Ecto neural progenitor cell (in vitro differentiated cells): Measurements from ENCODE around the gene DNAJB11.
"Not testable (repeated sequence)": the region's sequence is repeated elsewhere in the genome, so short reads cannot be mapped to it uniquely, and the experiment has no call there.

Source experiments
- DNase-seq: peaks from one replicate; pipeline ENCODE4 v3.0.0-alpha.2; 2018; ENCODE audit warnings: low spot score

DNAJB11 gene

DNA sequence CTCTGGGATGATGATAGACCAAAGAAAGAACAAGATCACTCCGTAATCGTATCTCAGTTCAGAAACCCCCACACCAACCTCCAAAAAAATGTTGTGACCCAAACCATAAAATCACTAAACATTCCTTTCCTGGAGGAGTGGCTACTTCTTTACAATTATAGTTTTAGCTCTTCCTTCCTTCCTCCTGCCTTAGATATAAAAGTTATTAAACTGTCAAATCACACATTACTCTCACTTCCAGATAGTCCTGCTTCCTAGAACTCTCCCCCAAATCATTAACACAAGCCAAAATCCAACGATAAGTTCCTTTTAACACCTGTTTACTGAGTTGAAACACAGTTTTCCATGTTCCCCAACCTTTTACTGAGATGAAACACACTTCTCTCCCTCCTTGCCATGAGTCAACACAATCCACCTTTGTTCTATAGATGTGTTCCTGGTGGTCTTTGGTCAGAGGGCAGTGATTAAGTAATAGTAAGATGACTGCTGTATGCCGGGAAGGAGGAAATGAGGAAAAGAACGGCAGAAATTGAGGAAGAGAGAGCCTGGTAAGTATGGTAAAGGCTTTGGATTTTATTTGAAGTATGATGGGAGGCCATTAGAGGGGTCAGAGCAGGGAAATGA is 18.0 kb upstream of the DNAJB11 start:
- no peak for DNase-seq

DNA sequence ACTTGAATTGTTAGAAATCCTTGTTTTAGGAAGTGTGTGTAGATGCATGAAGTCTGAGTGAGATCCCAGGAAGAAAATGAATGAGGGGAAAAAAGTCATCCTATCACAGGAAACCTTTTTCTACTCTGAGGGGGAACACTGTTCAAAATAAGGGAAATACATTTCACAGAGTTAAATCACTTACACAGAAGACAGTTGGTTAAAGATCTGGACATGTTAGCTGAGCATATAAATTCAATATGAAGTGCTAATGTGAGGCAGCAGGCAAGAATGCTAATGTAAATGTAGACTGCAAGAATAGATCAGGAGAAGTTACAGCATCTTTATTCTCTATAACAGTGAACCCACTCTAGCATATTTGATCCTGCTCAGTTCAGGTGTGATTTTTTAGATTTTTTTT is 5.9 kb upstream of the DNAJB11 start:
- DNase-seq, result no peak

DNA sequence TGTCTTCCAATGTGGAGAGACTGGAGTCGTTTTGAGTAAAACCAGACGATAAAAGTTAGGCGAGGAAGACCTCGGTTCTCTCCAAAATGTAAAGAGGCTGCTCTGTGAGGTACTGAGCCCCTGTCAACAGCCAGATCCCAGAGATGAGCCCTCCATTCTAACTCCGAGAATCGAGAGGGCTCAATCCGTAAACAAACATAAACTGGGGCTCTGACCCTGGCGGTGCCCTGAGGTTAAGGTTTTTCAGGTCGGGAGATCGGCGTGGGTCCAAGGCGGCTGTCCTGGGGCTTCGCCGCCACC is 3.8 kb upstream of the DNAJB11 start:
- DNase-seq, result no peak

DNA sequence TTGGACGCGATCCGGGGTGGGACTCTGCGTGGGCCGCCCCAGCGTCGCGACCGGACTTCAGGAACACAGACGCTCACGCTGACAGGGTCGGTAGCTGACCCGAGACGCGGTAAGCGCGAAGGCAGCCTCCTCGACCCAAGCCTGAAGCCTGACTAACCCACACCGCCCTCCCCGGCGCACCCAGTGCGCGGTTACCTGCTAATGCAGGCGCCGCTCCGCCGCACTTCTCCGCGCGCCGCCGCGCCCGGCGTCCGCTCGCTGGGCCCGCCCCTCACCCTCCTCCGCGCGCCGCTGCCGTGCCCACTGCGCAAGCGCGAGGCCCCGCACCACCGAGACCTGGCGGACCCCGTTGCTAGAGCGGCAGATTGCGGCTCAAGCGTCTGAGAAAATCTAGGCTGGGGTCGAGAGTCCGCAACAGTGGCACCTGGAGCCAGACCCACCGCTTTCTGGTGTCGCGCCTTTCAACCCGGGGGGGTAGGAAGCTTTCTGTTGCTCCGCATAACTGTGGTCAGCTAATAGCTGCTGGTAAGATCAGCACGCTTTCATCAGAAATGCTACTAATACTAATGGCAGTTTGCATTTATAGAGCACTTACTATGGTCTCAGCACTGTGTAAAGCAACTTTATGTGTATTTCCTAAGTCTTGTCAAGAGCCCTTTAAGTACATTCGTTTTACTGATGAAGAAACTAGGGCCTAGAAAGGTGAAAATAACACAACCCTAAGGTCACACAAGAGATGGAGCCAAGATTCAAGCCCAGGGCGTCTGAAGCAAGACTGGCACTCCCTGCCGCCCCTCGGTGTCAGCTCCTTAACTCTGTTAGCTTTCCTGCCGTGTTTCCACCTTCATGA is 3.2 kb upstream of the DNAJB11 start, which contains the start of gene TBCCD1:
Gene TBCCD1 (minus strand): TSS at position 268 of the 850 bp plus-strand sequence. CDS start 3,010 bp downstream, outside the sequence.
- DNase-seq, result peak; percentile 98

DNA sequence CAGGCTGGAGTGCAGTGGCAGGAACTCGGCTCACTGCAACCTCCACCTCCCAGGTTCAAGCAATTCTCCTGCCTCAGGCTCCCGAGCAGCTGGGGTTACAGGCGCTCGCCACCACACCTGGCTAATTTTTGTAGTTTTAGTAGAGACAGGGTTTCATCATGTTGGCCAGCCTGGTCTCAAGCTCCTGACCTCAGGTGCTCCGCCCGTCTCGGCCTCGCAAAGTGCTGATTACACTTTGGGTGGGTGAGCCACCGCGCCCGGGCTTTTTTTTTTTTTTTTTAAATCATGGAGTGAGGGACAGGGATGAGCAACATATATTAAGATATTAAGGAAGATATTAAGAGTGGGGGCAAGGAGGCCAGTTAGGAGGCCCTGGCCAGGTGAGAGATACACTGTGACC is 1.2 kb upstream of the DNAJB11 start:
- DNase-seq, result not testable (repeated sequence)

DNA sequence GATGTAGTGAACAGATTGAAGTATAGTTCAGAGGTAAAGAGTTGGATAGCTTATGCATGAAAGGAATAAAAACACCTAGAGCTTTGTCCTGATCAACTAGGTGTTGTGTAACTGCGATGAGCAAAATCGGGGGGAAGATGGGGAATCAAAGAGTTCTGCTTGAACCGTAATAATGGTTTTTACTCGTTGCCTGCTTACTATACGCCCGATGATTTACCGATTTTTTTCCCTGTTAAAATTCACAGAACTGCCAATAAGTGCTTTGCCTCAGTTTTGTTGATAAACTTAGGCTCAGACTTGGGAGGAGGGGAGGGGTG is 783 bp upstream of the DNAJB11 start:
- DNase-seq, result no peak

DNA sequence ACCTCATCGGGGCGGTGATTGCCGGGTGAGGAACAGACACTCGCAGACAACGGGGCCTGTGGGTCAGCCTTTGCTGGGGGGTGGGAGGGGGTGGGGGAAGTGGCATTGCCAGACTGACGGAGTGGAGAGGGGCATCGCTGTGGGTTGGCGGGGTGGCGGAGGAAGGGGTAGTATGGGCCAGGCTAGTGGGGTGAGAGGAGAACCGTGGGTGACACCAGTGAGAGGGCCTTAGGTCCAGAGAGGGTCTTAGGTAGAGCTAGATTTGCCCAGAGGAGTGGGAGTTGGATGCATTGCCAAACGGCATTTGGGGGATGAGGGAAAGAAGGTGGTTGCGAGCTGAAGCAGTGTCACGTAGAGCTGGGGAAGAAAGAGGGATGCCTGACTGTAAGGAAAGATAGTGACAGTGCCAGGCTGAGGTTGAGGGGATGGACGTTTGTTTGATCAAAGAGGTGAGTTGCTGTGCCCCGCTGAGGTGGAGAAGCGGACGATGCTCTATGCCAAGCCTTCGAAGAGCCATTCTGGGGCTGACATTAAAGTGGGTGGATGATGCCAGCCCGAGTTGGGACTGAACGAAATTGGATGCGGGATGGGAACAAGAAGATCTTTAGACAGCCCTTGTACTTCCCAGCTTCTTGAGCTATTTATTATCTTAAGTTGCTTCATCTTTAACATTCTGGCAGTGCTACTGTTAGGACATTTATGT is 572 bp downstream of the DNAJB11 start:
- no peak for DNase-seq

DNA sequence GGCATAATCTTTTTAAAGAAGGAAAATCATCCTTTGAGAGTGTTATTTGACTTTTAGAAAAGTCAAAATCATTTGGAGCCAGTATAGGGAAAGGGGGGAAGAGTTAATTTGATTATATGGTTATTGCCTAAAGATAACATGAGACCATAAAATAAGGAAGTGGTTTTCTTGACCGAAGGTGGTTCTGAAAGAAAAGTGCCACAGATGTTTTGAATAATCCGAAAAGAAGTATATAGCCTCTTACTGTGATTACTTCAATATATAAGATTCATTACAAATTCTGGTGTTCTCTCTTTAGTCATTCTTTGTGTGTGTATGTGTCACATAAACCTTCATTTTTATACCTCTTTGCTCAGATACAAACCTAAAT is 1.1 kb downstream of the DNAJB11 start:
- no peak for DNase-seq

DNA sequence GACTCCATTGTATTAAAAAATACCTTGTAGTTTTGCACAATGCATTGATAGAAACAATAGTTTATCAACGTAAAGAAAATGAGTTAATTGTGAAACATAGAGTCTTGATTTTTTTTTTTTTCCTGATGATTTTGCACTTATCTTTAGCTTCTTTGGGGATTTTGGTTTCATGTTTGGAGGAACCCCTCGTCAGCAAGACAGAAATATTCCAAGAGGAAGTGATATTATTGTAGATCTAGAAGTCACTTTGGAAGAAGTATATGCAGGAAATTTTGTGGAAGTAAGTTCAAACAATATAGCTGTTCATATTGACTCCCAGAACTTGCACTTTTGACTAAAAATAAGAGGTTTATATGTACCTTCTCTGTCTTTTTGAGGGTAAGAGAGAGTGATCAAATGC is 7.0 kb downstream of the DNAJB11 start:
- no peak for DNase-seq

DNA sequence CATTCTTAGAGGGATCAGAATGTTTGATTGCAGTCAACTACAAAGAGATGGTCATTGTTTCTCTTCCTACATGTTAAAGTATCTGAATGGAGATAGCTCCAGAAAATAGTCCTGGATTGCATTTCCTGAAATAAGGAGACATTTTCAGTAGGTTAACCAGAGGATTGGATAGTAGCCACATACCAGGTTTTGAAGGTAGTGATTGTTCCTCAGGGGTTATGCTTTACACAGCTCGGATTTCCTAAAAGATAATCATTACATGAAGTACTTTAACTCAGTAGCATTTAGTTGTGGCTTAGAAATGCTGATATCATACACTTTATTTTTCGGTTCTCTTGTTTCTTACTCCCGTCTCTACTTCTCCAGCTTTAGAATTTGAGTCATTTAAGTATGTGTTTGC is 10.3 kb downstream of the DNAJB11 start:
- DNase-seq, result no peak

DNA sequence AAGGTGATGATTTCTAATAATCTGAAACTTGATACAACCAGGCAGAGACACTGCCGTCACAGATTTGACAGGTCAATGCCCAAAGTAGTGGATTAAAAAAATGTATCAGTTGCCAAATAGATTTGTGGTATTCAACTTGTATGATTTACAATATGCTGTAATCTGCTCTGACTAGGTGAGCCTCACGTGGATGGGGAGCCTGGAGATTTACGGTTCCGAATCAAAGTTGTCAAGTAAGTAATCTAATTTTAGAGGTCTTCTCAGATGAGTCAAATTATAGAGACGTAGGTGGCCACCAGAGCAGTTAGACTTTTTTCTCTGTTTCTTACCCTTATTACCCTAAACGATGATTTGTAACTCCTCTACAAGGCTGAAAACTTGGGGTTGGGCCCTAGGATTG is 12.0 kb downstream of the DNAJB11 start:
- no peak for DNase-seq

DNA sequence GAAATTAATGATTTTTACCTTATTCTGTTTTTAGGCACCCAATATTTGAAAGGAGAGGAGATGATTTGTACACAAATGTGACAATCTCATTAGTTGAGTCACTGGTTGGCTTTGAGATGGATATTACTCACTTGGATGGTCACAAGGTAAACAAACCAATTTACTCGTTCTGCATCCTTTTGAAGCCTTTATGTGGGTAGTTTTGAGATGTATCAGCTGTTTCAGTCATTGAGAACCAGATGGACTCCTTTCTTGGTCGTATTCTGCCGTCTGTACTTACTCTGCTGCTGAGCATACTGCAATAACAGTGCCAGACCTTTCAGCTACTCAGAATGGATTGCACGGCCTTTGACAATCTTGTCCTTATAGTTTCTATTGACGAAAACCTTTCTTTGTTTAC is 13.3 kb downstream of the DNAJB11 start:
- no peak for DNase-seq

DNA sequence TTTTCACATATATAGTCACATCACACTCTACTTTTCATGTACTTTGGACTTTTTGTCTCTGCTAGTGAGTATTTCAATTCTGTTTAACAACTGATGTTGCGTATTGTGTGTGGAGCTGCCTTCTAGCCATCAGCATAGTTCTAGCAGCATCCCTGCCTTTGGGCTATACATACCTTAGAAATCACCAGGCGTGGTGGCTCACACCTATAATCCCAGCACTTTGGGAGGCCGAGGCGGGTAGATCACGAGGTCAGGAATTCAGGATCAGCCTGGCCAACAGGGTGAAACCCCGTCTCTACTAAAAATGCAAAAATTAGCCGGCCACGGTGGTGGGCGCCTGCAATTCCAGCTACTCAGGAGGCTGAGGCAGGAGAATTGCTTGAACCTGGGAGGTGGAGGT is 15.7 kb downstream of the DNAJB11 start:
- not testable (repeated sequence) for DNase-seq

DNA sequence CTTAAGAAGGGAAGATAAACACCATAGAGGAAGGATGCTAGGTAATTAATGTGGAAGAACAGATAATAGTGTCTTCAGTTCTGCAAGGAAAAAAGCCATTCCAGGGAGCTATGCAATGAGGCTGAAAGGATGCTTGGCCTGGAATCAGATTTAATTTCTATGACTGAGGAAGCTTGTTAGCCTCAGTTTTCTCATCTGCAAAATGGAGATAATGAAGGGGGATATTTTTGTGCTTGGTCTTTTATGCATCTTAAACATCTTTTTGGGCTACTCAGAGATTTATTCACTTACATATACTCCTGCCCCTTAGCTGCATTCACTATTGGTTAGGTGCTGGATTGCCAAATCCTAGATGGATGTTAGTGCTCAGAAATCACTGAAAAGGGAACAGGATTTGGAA is 16.7 kb downstream of the DNAJB11 start:
- no peak for DNase-seq

DNA sequence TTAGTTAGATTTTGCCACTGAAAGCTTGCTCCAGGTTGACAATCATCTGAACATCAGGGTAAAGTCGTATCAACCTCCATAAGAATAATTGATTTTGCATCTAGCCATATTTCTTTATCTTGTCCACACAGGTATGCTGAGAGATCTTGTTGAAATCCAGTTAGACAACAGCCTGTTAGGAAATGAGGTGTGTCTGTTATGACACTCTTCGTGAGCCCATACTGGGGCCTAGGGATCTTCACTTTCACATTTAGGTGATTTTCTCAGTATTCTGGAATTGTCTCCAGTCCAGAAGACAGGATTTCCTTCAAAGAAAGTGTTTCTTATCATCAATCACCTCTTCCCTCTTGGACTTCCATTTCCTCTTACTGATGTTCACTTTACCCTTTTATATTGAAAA is 18.1 kb downstream of the DNAJB11 start:
- DNase-seq, result no peak

DNA sequence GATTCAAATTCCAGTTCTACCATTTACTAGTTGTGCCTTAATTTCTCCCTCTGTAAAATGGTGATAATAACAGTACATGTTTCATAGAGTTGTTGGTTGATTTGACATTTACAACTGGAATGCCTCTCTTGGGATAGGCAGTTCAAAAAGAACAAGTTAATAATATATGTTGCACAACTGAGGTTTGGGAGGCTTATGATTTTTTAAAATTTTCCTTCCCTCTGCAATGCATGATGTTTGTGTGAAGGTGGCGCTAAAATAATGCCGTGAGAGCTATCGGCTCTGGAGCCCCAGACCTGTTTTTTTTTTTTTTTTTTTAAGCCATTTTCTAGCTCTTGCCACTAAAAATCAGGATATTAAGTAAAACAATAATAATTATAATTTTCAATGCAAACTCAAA is 18.6 kb downstream of the DNAJB11 start:
- no peak for DNase-seq

DNA sequence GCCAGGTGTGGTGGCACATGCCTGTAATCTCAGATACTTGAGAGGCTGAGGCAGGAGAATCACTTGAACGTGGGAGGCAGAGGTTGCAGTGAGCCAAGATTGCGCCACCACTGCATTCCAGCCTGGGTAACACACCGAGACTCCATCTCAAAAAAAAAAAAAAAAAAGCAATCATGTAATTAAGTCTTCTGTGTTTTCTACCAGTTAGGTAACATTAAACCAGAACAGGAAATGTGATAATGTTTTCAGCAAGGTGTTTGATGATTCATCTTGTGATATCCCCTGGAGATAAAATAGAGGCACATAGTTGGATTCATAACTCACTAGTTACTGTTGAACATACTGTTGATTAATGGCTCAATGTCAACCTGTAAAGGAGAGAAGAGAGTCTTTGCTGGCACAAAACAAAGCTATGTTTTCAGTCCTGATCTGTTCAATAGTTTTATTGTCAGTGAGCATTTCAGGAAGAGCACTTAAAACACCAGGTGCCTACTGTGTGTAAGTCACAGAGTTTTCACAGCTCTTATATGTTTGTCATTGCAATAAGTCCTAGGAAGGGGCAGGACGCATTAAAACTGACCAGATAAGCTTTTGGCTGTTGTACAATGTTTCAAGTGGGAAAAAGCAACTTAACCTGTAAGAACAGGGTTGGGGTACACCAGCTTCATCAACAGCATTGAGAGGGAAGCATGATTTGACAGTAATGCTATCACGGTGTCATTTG is 19.5 kb downstream of the DNAJB11 start:
- no peak for DNase-seq

DNA sequence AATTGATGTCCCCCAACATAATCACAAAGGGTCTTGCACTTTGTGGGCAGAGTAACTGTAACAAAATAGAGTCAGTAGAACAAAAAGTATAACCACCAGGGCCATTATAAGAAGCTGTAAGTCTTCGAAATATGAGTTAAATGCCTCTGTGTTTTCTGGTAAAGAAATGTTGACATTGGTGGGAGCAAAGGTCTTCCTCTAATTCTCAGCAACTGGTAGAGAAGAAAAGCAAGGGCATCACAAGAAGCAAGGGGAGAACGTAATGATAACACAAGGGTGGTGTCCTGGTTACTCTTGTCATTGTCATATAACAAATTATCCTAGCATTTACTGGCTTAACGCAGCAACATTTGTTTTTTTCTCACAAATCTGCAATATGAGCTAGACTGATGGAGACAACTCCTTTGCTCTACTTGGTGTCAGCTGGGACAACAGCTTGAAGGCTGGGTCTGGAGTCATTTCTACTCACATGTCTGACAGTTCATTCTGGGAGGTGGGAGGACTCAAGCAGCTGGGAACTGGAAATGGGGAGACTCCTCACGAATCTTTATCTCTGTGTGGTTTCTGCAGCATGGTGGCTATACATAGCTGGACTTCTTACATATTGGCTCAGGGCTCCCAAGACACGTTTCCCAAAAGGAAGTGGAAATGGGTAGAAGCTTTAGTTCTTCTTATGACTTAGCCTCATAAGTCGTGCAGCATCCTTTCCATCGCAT is 20.2 kb downstream of the DNAJB11 start:
- no peak for DNase-seq

DNA sequence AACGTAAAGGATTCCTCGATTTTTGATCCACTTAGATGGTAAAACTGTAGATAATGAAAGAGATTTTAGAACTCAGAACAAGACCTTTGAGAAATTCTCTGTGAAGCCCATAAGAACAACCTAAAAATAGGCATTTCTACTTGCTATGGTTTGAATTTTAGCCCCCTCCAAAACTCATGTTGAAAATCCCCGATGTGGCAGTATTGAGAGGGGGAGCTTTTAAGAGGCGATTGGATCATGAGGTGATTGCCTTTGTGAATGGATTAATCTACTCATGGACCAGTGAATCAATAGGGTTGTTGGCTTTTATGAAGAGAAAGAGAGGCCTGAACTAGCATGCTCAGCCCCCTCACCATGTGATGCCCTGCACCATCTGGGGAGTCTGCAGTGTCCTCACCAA is 22.2 kb downstream of the DNAJB11 start:
- DNase-seq, result no peak

DNA sequence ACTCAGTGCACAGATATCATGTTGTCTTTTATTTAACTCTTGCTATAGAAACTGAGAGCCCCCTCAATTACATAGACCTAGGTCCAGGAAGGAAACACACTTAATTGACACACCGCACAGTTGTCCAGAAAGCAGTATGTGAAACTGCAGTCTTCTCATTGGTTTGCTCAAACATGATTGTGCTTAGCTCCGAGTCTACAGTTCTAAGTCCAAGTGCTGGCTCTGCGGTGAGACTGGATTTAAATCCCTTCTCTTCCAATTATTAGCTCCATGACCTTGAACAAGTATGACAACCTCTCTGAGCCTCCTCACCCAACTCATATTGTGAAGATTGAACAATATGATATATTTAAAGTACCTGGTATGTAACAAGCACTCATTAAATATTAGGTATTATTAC is 23.3 kb downstream of the DNAJB11 start:
- no peak for DNase-seq

DNA sequence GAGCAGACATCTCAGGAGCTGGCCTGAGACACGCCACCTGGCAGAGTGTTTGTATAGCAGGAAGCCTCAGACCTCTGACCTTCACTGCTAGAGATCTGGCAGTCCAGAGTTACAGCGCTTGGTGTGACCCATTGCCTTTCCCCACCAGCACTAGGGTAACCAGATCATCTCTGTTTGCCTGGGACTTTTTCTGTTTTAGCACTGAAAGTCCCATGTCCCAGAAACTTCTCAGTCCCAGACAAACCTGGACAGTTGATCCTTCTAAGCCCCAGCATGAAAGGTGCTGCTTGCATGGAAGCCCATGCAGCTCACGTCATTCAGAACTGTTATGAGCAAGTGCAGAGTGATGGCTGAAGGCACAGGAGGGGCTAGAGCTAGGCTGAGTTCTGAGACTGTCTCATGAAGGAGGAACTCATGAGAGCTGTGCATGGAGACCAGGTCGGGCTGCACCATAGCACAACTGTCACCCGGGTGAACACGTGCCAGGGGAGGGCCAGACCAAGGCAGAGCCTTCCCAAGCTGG is 24.1 kb downstream of the DNAJB11 start:
- no peak for DNase-seq
